Nephron progenitor cell (in vitro differentiated cells): Measurements from ENCODE around the gene NAT10.
A peak's percentile ranks its signal among the peaks of the same experiment; 100 is the strongest.
"Not testable (repeated sequence)": the region's sequence is repeated elsewhere in the genome, so short reads cannot be mapped to it uniquely, and the experiment has no call there.

Source experiments
- DNase-seq: peaks from one replicate; pipeline ENCODE4 v3.0.0; 2021
- H3K27ac Mint-ChIP-seq: 2 replicates; pipeline ENCODE4 v1.8.0; 2021; ENCODE audit warnings: mild to moderate bottlenecking, moderate library complexity, mixed read lengths
- H3K27me3 Mint-ChIP-seq: 2 replicates; pipeline ENCODE4 v1.8.0; 2021; ENCODE audit warnings: mild to moderate bottlenecking, low read depth, mixed read lengths; ENCODE audit not compliant: poor library complexity
- H3K36me3 Mint-ChIP-seq: 2 replicates; pipeline ENCODE4 v1.8.0; 2021; ENCODE audit warnings: low read depth, mixed read lengths
- H3K4me1 Mint-ChIP-seq: 2 replicates; pipeline ENCODE4 v1.8.0; 2021; ENCODE audit warnings: mixed read lengths
- H3K4me3 Mint-ChIP-seq: 2 replicates; pipeline ENCODE4 v1.8.0; 2021; ENCODE audit warnings: mild to moderate bottlenecking, moderate library complexity, mixed read lengths
- H3K9me3 Mint-ChIP-seq: 2 replicates; pipeline ENCODE4 v1.8.0; 2021; ENCODE audit warnings: mild to moderate bottlenecking, moderate library complexity, mixed read lengths
- CTCF ChIP-seq: fragments of 200-600 bp; sonication (generic); IDR thresholded peaks from 2 replicates; pipeline ENCODE4 v1.5.0; 2021; ENCODE audit warnings: antibody characterized with exemption

Gene NAT10

GRCh38 chr11:34067383-34068065 lies 37.9 kb upstream of the NAT10 start:
- TF ChIP-seq CTCF = no peak
- H3K4me1 Mint-ChIP-seq = no peaks in the 10 kb centered on the region

GRCh38 chr11:34068111-34068510 lies 37.3 kb upstream of the NAT10 start:
- H3K27ac Mint-ChIP-seq = no peak overlapping the region
- H3K9me3 Mint-ChIP-seq = no peaks in the 10 kb centered on the region
- peaks cover 53% of the 10 kb centered on the region for H3K36me3 Mint-ChIP-seq
- no peaks in the 10 kb centered on the region for H3K27me3 Mint-ChIP-seq
- H3K4me3 Mint-ChIP-seq = no peak overlapping the region
- DNase-seq = no peak
- H3K4me1 Mint-ChIP-seq = no peaks in the 10 kb centered on the region
- TF ChIP-seq CTCF = no peak

More at GRCh38 chr11:34067383-34068065, 37.9 kb upstream of the NAT10 start:
- Mint-ChIP-seq H3K27ac (no peak overlapping the region), H3K36me3 (peaks cover 59% of the 10 kb centered on the region), H3K9me3 (no peaks in the 10 kb centered on the region), H3K27me3 (no peaks in the 10 kb centered on the region), H3K4me3 (no peak overlapping the region)
- no peak for DNase-seq

GRCh38 chr11:34071306-34071705 lies 34.1 kb upstream of the NAT10 start:
- Mint-ChIP-seq H3K36me3 (peaks cover 51% of the 10 kb centered on the region), H3K27ac (peak overlapping the region; percentile 72)
- H3K9me3 Mint-ChIP-seq, H3K4me1 Mint-ChIP-seq, DNase-seq, H3K27me3 Mint-ChIP-seq, H3K4me3 Mint-ChIP-seq: not testable (repeated sequence)

GRCh38 chr11:34072041-34072440 lies 33.4 kb upstream of the NAT10 start:
- Mint-ChIP-seq H3K36me3 (peaks cover 50% of the 10 kb centered on the region), H3K4me3 (no peak overlapping the region), H3K4me1 (no peaks in the 10 kb centered on the region), H3K27ac (no peak overlapping the region), H3K9me3 (no peaks in the 10 kb centered on the region), H3K27me3 (no peaks in the 10 kb centered on the region)
- no peak for TF ChIP-seq CTCF
- DNase-seq = no peak

- no peak for DNase-seq
- Mint-ChIP-seq H3K27me3 (no peaks in the 10 kb centered on the region), H3K4me1 (no peaks in the 10 kb centered on the region), H3K36me3 (peaks cover 54% of the 10 kb centered on the region), H3K27ac (no peak overlapping the region), H3K4me3 (no peak overlapping the region), H3K9me3 (no peaks in the 10 kb centered on the region)
- no peak for TF ChIP-seq CTCF
These were observed 32.6 kb upstream of the NAT10 start for GRCh38 chr11:34072832-34073231.

GRCh38 chr11:34074391-34074790 lies 31.0 kb upstream of the NAT10 start:
- H3K27me3 Mint-ChIP-seq = no peaks in the 10 kb centered on the region
- H3K9me3 Mint-ChIP-seq = no peaks in the 10 kb centered on the region
- no peak for TF ChIP-seq CTCF
- H3K27ac Mint-ChIP-seq = peak overlapping the region; percentile 31
- no peak for DNase-seq
- peaks cover 60% of the 10 kb centered on the region for H3K36me3 Mint-ChIP-seq
- H3K4me1 Mint-ChIP-seq = no peaks in the 10 kb centered on the region
- no peak overlapping the region for H3K4me3 Mint-ChIP-seq
